ENCODE results near the gene SEMA5B. TPM values are rescaled to one million over a fixed set of nuclear protein-coding genes. Genes with fewer than 3 reads are reported as not detected.

Gene SEMA5B
- total RNA-seq, 4 donors from 2014 or later, result 0.29 to 25.4 (median 4.5) TPM; not detected in 1

DNA sequence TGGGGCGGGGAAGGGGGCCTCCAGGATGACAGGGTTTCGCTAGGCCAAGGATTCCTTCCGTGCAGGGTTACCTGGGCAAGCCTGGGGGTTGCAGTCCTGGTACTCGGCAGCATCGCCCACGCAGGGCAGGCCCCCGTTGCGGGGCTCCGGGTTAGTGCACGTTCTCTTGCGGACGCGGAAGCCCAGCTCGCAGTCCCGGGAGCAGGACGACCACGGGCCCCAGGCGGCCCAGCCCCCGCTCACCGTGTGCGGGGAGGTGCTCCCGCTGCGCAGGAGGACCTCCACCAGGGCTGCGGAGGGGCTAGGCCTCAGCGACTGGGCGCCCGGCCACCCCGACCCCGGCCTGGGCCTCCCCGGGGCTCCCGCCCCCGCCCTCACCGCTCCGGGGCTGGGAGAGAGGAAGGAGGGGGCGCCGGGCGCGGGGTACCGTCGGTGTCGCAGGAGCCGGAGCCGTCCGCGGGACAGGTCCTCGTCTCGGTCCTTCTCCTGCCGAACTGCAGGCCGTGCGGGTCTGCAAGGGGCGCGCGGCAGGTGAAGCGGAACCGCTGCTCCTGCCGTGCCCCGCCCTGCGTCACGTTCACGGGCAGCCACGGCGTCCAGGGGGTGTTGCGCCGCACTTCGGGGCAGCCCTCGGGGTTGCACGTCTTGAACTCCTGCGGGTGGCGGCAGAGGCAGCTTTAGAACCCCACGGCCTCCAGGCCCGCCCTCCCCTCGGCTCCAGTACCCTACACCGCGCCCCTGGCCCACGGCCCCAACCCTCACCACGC, 114.6 kb downstream of the SEMA5B start:
- Histone ChIP-seq H3K27me3 (no peaks in the 10 kb centered on the region), H3K9me3 (no peaks in the 10 kb centered on the region), H3K4me3 (no peak overlapping the region), H3K27ac (no peak overlapping the region), H3K36me3 (no peaks in the 10 kb centered on the region), H3K4me1 (no peaks in the 10 kb centered on the region)
- TF ChIP-seq POLR2A (IDR thresholded peaks at IDR 0.05), result no peak
- TF ChIP-seq, protein P1, sequence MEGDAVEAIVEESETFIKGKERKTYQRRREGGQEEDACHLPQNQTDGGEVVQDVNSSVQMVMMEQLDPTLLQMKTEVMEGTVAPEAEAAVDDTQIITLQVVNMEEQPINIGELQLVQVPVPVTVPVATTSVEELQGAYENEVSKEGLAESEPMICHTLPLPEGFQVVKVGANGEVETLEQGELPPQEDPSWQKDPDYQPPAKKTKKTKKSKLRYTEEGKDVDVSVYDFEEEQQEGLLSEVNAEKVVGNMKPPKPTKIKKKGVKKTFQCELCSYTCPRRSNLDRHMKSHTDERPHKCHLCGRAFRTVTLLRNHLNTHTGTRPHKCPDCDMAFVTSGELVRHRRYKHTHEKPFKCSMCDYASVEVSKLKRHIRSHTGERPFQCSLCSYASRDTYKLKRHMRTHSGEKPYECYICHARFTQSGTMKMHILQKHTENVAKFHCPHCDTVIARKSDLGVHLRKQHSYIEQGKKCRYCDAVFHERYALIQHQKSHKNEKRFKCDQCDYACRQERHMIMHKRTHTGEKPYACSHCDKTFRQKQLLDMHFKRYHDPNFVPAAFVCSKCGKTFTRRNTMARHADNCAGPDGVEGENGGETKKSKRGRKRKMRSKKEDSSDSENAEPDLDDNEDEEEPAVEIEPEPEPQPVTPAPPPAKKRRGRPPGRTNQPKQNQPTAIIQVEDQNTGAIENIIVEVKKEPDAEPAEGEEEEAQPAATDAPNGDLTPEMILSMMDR (IDR thresholded peaks at IDR 0.05), result no peak
- DNase-seq, result no peak
- intact Hi-C loops (cut with DNase I; ENCODE audit: low total_unique reads), result no loop called here

DNA sequence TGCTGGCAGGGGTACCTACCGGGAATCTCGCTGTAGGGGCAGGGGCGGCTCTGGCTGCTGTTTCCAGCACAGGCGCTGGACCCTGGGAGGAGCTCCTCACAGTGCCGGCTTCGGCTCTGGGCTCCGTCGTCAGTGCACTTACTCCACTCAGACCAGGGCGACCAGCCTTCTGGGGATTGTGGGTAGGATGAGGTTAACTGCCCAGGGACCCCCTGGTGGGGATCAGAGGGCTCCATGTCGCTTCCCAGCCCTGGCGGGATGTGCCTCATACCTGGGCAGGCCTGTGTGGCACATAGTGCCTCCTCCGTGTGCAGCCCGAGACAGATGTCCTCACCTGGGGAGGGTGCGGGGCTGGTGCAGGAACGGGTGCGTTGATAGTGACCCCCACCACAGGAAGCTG, 115.7 kb downstream of the SEMA5B start:
- intact Hi-C loops (cut with DNase I; ENCODE audit: low total_unique reads), result no loop called here
- no peaks in the 10 kb centered on the region for H3K36me3 ChIP-seq
- H3K9me3 ChIP-seq, result no peaks in the 10 kb centered on the region
- TF ChIP-seq, protein P1 (IDR thresholded peaks at IDR 0.05), result no peak
- no peak for TF ChIP-seq POLR2A (IDR thresholded peaks at IDR 0.05)
- no peaks in the 10 kb centered on the region for H3K4me1 ChIP-seq
- H3K27ac ChIP-seq, result no peak overlapping the region
- H3K27me3 ChIP-seq, result no peaks in the 10 kb centered on the region
- DNase-seq, result no peak
- H3K4me3 ChIP-seq, result no peak overlapping the region

DNA sequence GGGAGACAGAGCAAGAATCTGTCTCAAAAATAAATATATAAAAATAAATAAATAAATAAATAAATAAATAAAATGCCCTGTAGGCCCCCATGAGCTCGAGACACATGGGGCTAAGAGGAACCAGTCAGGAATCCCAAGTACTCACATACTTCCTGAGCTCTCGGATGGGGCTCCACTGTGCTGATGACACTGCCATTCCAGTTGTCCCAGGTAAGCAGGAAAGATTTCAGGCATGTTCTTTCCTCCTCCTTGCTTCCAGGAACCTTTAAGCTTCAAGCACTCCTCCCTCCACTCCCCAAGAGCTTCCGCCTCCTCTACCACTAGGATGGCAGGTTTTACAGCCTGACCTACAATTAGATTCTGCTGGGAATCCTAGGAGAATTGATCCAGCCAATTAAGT, 119.3 kb downstream of the SEMA5B start:
- H3K4me1 ChIP-seq, result no peaks in the 10 kb centered on the region
- no peaks in the 10 kb centered on the region for H3K27me3 ChIP-seq
- no peak for DNase-seq
- H3K36me3 ChIP-seq, result no peaks in the 10 kb centered on the region
- intact Hi-C loops (cut with DNase I; ENCODE audit: low total_unique reads), result no loop called here
- H3K27ac ChIP-seq, result no peak overlapping the region
- no peaks in the 10 kb centered on the region for H3K9me3 ChIP-seq
- H3K4me3 ChIP-seq, result no peak overlapping the region
- TF ChIP-seq, protein P1 (IDR thresholded peaks at IDR 0.05), result no peak
- no peak for TF ChIP-seq POLR2A (IDR thresholded peaks at IDR 0.05)

DNA sequence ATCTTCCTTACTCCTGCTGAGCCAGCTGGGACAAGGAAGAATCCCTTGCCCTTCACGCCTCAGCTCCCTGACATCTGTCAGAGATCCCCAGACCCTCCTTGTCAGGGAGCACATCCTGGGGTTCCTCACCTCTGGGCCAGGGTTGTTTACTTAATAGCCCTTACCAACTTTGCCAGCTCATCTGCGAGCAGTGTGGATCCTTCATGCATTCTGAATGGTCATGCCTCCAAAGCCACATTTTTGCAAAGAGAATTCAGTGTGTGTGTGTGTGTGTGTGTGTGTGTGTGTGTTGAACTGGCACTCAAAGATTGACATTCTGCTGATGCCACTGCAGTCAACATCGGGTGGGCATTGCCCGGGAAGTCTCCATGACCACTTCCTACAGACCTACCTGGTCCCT, 120.1 kb downstream of the SEMA5B start:
- no peak for DNase-seq
- no peaks in the 10 kb centered on the region for H3K4me1 ChIP-seq
- TF ChIP-seq, protein P1 (IDR thresholded peaks at IDR 0.05), result no peak
- no peak for TF ChIP-seq POLR2A (IDR thresholded peaks at IDR 0.05)
- H3K27ac ChIP-seq, result no peak overlapping the region
- H3K9me3 ChIP-seq, result no peaks in the 10 kb centered on the region
- intact Hi-C loops (cut with DNase I; ENCODE audit: low total_unique reads), result no loop called here
- H3K4me3 ChIP-seq, result no peak overlapping the region
- no peaks in the 10 kb centered on the region for H3K27me3 ChIP-seq
- no peaks in the 10 kb centered on the region for H3K36me3 ChIP-seq

DNA sequence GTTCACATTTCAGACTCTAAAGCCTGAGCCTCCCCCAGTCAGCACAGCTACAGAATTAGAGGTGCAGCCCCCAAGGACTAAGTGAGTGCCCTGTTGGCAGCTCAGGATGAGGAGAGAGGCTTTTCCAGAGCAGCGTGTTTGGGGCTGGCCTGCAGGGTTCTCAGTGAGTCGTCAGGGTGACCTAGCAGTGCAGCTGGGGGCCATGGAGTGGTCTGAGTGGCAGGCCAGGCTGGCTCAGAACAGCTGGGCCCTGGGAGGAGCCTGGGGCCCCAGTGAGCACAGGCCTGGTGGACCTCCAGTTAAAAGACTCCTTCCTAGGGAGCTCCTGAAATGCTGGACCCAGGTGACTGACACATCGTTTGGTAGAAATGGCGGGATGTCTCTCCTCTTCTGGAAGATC, 124.4 kb downstream of the SEMA5B start:
- no peak overlapping the region for H3K27ac ChIP-seq

More for the DNA sequence above, 124.4 kb downstream of the SEMA5B start:
- no peaks in the 10 kb centered on the region for H3K4me1 ChIP-seq
- H3K4me3 ChIP-seq, result no peak overlapping the region
- no peaks in the 10 kb centered on the region for H3K9me3 ChIP-seq
- no peaks in the 10 kb centered on the region for H3K27me3 ChIP-seq
- TF ChIP-seq, protein P1 (IDR thresholded peaks at IDR 0.05), result no peak
- no peak for TF ChIP-seq POLR2A (IDR thresholded peaks at IDR 0.05)
- DNase-seq, result no peak
- H3K36me3 ChIP-seq, result no peaks in the 10 kb centered on the region
- intact Hi-C loops (cut with DNase I; ENCODE audit: low total_unique reads), result no loop called here

All from uterus (tissue), 4 donors.